BE2C (cell line): ENCODE results near the gene GPR132.
"Not testable (repeated sequence)": the region's sequence is repeated elsewhere in the genome, so short reads cannot be mapped to it uniquely, and the experiment has no call there.

ENCODE experiments used
- DNase-seq: peaks from one replicate; pipeline ENCODE4 v3.0.0-alpha.2; 2020
- H3K27me3 ChIP-seq: fragments of 250-450 bp; sonication (Bioruptor Pico); 2 replicates; pipeline ENCODE4 v1.5.1; 2020; ENCODE audit warnings: mild to moderate bottlenecking
- H3K36me3 ChIP-seq: fragments of 250-450 bp; sonication (Bioruptor Pico); 2 replicates; pipeline ENCODE4 v1.5.1; 2020; ENCODE audit warnings: mild to moderate bottlenecking
- H3K4me1 ChIP-seq: fragments of 250-450 bp; sonication (Bioruptor Pico); 2 replicates; pipeline ENCODE4 v1.5.1; 2020
- H3K4me3 ChIP-seq: 2 replicates; pipeline ENCODE4 v1.5.1; 2011; ENCODE audit warnings: low read depth, low read length
- H3K9me3 ChIP-seq: fragments of 250-450 bp; sonication (Bioruptor Pico); 2 replicates; pipeline ENCODE4 v1.5.1; 2020
- TF ChIP-seq, protein P1 (sequence below): IDR thresholded peaks from 2 replicates; pipeline ENCODE4 v1.5.1; 2012; ENCODE audit warnings: mild to moderate bottlenecking, low read depth, low read length

GPR132 gene

DNA sequence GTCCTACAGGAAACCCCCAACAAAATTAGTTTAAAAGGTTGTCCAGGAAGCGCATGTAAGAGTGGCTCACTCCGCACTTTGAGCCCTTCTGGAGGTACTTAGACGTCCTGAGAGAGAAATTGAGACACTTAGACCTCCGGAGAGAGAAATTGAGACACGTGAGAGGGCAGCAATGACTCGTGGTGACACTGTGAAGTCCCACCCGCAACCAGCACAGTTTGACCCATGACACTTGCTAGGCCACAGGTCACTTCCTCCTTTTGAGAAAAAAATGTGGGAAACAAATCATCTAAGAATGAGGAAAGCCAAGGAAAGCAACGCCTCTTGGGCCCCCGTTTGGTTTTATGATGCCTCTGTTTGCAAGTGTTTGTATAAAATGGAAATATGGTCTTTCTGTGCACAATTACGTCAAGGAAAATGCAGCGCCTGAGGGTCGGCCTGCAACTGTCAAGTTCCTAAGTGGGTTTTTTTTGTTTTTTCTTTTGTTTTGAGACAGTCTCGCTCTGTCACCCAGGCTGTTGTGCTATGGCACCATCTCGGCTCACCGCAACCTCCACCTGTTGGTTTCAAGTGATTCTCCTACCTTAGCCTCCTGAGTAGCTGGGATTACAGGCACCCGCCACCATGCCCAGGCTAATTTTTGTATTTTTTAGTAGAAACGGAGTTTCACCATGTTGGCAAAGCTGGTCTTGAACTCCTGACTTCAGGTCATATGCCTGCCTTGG, 30.8 kb downstream of the GPR132 start:
- DNase-seq = no peak
- Histone ChIP-seq H3K9me3 (no peaks in the 10 kb centered on the region), H3K4me1 (no peaks in the 10 kb centered on the region), H3K36me3 (no peaks in the 10 kb centered on the region), H3K27me3 (no peaks in the 10 kb centered on the region; the same call in 1 of the 2 replicates), H3K4me3 (no peak overlapping the region)
- TF ChIP-seq, protein P1, sequence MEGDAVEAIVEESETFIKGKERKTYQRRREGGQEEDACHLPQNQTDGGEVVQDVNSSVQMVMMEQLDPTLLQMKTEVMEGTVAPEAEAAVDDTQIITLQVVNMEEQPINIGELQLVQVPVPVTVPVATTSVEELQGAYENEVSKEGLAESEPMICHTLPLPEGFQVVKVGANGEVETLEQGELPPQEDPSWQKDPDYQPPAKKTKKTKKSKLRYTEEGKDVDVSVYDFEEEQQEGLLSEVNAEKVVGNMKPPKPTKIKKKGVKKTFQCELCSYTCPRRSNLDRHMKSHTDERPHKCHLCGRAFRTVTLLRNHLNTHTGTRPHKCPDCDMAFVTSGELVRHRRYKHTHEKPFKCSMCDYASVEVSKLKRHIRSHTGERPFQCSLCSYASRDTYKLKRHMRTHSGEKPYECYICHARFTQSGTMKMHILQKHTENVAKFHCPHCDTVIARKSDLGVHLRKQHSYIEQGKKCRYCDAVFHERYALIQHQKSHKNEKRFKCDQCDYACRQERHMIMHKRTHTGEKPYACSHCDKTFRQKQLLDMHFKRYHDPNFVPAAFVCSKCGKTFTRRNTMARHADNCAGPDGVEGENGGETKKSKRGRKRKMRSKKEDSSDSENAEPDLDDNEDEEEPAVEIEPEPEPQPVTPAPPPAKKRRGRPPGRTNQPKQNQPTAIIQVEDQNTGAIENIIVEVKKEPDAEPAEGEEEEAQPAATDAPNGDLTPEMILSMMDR = no peak

DNA sequence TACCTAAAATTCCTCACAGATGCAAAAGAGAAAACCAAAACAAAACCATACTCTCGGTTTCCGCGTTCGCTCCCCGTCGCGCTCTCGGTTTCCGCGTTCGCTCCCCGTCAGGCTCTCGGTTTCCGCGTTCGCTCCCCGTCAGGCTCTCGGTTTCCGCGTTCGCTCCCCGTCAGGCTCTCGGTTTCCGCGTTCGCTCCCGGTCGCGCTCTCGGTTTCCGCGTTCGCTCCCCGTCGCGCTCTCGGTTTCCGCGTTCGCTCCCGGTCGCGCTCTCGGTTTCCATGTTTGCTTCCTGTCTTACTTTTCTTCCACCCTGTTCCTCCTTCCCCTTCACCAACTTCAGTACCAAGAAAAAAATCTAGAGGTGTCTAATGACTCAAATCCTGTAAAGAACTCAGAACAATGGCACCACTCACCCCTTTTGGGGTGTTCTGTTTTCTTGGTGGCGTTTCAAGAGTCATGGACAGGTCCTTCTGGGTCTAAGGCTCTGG, 31.8 kb downstream of the GPR132 start:
- not testable (repeated sequence) for H3K4me3 ChIP-seq, H3K36me3 ChIP-seq, H3K27me3 ChIP-seq, H3K9me3 ChIP-seq, H3K4me1 ChIP-seq, DNase-seq

DNA sequence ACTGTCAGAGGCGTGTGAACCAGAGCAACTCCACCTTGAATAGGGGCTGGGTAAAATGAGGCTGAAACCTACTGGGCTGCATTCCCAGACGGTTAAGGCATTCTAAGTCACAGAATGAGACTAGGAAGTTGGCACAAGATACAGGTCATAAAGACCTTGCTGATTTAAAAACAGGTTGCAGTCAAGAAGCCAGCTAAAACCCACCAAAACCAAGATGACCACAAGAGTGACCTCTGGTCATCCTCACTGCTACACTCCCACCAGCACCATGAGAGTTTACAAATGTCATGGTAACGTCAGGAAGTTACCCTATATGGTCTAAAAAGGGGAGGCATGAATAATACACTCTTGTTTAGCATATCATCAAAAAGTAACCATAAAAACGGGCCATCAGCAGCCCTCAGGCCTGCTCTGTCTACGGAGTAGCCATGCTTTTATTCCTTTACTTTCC, 32.8 kb downstream of the GPR132 start:
- not testable (repeated sequence) for DNase-seq, H3K36me3 ChIP-seq, H3K27me3 ChIP-seq, H3K4me1 ChIP-seq, H3K4me3 ChIP-seq, H3K9me3 ChIP-seq

DNA sequence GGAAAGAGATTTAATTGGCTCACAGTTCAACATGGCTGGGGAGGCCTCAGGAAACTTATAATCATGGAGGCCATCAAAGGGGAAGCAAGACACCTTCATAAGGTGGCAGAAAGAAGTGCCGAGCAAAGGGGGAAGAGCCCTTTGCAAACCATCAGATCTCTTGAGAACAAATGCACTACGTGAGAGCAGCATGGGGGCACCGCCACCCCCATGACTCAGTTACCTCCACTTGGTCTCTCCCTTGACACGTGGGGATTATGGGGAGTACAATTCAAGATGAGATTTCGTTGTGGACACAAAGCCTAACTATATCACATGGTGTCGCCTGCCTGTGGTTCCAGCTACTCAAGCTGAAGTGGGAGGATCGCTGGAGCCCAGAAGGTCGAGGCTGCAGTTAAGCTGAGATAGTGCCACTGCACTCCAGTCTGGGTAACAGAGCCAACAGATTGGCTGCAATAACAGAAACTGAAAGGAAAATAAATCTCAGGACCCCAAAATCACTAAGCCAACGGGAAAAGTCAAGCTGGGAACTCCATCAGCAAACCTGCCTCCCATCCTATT, 34.3 kb downstream of the GPR132 start:
- no peak overlapping the region for H3K4me3 ChIP-seq
- TF ChIP-seq, protein P1 = no peak
- no peaks in the 10 kb centered on the region for H3K36me3 ChIP-seq
- H3K27me3 ChIP-seq = no peaks in the 10 kb centered on the region; the same call in 1 of the 2 replicates
- H3K4me1 ChIP-seq = no peaks in the 10 kb centered on the region
- H3K9me3 ChIP-seq = no peaks in the 10 kb centered on the region
- no peak for DNase-seq

DNA sequence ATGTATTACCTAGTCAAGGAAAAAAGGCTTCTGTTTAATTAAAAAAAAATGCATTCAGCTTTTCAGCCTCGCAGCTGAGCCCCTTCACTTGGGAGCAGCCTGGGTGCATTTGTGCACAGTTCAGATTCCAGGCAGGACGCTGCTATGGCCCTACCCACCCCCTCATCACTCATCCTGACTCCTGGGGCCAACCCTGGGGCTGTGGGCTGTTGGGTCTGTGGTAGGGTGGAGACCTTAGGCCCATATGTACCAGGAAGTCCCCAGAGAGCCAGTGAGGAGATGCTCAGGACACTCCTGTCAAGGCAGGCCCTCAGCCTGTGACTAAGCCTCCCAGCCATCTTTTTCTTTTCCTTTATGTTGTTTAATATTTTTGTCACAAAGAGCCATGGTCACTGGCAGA, 35.0 kb downstream of the GPR132 start:
- no peaks in the 10 kb centered on the region for H3K4me1 ChIP-seq
- no peak for DNase-seq
- no peaks in the 10 kb centered on the region for H3K9me3 ChIP-seq
- no peaks in the 10 kb centered on the region; the same call in 1 of the 2 replicates for H3K27me3 ChIP-seq
- TF ChIP-seq, protein P1 = no peak
- no peaks in the 10 kb centered on the region for H3K36me3 ChIP-seq
- H3K4me3 ChIP-seq = no peak overlapping the region

DNA sequence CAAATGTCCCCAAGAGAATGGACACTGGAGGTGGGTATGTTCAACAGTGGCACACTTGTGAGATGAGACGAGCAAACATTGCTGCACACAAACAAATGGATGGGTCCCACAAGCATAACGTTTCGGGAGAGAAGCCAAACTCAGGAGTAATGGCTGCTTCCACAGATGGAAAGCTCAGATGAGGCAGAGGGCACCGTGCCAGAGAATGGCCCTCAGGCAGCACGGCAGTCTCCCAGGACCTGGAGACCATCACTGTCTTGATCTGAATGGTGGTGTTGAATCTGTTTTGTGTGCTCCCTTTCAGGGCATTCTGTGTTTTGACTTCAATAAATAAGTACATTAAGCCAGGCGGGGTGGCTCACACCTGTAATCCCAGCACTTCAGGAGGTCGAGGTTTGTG, 35.8 kb downstream of the GPR132 start:
- peak; percentile 73 for DNase-seq
- H3K4me1 ChIP-seq = no peaks in the 10 kb centered on the region
- no peak overlapping the region for H3K4me3 ChIP-seq
- H3K9me3 ChIP-seq = no peaks in the 10 kb centered on the region
- no peaks in the 10 kb centered on the region for H3K36me3 ChIP-seq
- no peaks in the 10 kb centered on the region; the same call in 1 of the 2 replicates for H3K27me3 ChIP-seq
- TF ChIP-seq, protein P1 = no peak

DNA sequence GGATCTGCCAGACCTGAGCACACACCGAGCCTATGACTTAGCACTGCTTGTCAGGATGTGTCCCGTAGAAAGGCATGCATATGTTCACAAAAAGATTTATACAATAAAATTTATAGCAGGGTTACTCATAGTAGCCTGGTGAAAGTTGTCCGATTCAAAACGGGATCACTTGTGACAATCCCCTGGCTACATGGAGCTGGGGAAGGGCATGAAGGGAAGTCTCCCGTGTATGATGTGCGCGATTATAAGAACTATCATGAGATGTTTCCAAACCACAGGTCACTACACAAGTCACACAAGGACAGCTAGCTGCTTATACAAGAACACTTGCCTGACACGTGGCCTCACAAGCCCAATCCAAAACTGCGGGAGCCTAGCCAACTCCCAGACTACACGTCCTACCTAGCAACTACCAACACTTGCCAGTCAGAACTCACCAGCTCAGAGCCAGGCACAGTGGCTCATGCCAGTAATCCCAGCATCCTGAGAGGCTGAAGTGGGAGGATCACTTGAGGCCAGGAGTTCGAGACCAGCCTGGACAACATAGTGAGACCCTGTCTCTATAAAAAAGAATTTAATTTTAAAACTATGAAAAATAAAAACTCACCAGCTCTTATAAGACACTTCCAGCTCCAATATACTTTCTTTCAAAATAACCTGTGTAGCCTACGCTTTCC, 36.8 kb downstream of the GPR132 start:
- Histone ChIP-seq H3K27me3 (no peaks in the 10 kb centered on the region), H3K9me3 (no peaks in the 10 kb centered on the region), H3K4me3 (no peak overlapping the region), H3K4me1 (no peaks in the 10 kb centered on the region), H3K36me3 (no peaks in the 10 kb centered on the region)
- no peak for DNase-seq
- TF ChIP-seq, protein P1 = no peak

DNA sequence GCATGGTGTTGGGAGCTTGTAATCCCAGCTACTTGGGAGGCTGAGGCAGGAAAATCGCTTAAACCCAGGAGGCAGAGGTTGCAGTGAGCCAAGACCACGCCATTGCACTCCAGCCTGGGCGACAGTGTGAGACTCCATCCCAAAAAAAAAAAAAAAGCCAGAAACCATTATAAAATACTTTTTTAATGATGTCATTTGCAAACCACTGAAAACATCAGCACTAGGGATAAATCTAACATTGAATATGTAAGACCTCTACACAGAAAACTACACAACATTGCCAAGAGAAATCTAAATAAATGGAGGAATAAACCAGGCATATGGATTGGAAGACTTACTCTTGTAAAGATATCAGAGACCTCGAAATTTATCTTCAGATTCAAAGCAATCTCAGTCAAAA, 37.5 kb downstream of the GPR132 start:
- not testable (repeated sequence) for H3K27me3 ChIP-seq, H3K4me1 ChIP-seq, H3K4me3 ChIP-seq, H3K9me3 ChIP-seq, H3K36me3 ChIP-seq, DNase-seq
